A673 (cell line): ENCODE data around the gene UNC5A. TPM values are rescaled to one million over a fixed set of nuclear protein-coding genes. Genes with fewer than 3 reads are reported as not detected.

Experiments
- BruUV-seq: library from RNA; stranded (reverse); fragments of 400-500 nt; replicated peaks from 2 replicates; lab custom pipeline; 2021; lab: Mats Ljungman, UMichigan
- CTCF ChIA-PET: fragments of 300-600 bp; sonication (Branson Sonifier 250); formaldehyde crosslinking; loops from one replicate; lab custom pipeline; 2022; ENCODE audit warnings: antibody characterized with exemption; lab: Charles Lee
- POLR2A ChIA-PET: fragments of 300-600 bp; sonication (Branson Sonifier 250); formaldehyde crosslinking; loops from one replicate; lab custom pipeline; 2022; ENCODE audit warnings: antibody characterized with exemption; ENCODE audit not compliant: low non-redundant PET; lab: Charles Lee
- DNase-seq: peaks from one replicate; pipeline ENCODE4 v3.0.0-alpha.2; 2015; ENCODE audit warnings: low spot score
- H3K27ac ChIP-seq: fragments of 200-600 bp; sonication (generic); 2 replicates; pipeline ENCODE4 v1.5.1; 2016; ENCODE audit warnings: mixed run types, low read depth, mild to moderate bottlenecking, mixed read lengths, antibody characterized with exemption, low read length; ENCODE audit not compliant: poor library complexity, severe bottlenecking
- H3K27me3 ChIP-seq: fragments of 200-600 bp; sonication (generic); replicated peaks from 2 replicates; pipeline ENCODE4 v1.6.1; 2017; ENCODE audit warnings: mixed run types, low read depth, mild to moderate bottlenecking, mixed read lengths, antibody characterized with exemption, low read length; ENCODE audit not compliant: insufficient read depth, poor library complexity
- H3K36me3 ChIP-seq: fragments of 200-600 bp; sonication (generic); 2 replicates; pipeline ENCODE4 v1.6.1; 2016; ENCODE audit warnings: mixed run types, mild to moderate bottlenecking, mixed read lengths, antibody characterized with exemption, low read length; ENCODE audit not compliant: insufficient read depth, poor library complexity, severe bottlenecking
- H3K4me1 ChIP-seq: fragments of 200-600 bp; sonication (generic); 2 replicates; pipeline ENCODE4 v1.6.1; 2017; ENCODE audit warnings: mixed run types, mild to moderate bottlenecking, mixed read lengths, antibody characterized with exemption, low read length; ENCODE audit not compliant: insufficient read depth, poor library complexity, severe bottlenecking
- H3K4me3 ChIP-seq: fragments of 200-600 bp; sonication (generic); 2 replicates; pipeline ENCODE4 v1.5.1; 2016; ENCODE audit warnings: low read depth, mixed run types, mild to moderate bottlenecking, mixed read lengths, low read length; ENCODE audit not compliant: poor library complexity, severe bottlenecking
- H3K9me3 ChIP-seq: fragments of 200-600 bp; sonication (generic); 2 replicates; pipeline ENCODE4 v1.6.1; 2016; ENCODE audit warnings: mixed run types, low read depth, mild to moderate bottlenecking, mixed read lengths, antibody characterized with exemption, low read length; ENCODE audit not compliant: poor library complexity, severe bottlenecking
- CTCF ChIP-seq: fragments of 300-800, 200-600 bp; sonication (generic); conservative IDR thresholded peaks from 2 replicates; pipeline ENCODE4 v1.5.1; 2017; ENCODE audit warnings: low read depth, mild to moderate bottlenecking, antibody characterized with exemption, low read length, moderate library complexity, mixed read lengths
- EZH2 ChIP-seq: fragments of 200-600 bp; sonication (generic); IDR thresholded peaks from 2 replicates; pipeline ENCODE4 v1.6.1; 2017; ENCODE audit warnings: borderline replicate concordance, low read depth, mild to moderate bottlenecking, mixed read lengths, antibody characterized with exemption, low read length; ENCODE audit not compliant: poor library complexity, severe bottlenecking
- intact Hi-C: fragments of 100-400 bp; cut with micrococcal nuclease; formaldehyde crosslinking; loops from one replicate; pipeline ENCODE4 v1.10.0; 2022; ENCODE audit not compliant: unreplicated experiment
- total RNA-seq: library from RNA; stranded (reverse); gene quantifications from 2 replicates; pipeline ENCODE4 v1.2.3, GENCODE V29; 2021

Gene UNC5A
- total RNA-seq, 1 experiment from 2014 or later, result 7.5 TPM

DNA sequence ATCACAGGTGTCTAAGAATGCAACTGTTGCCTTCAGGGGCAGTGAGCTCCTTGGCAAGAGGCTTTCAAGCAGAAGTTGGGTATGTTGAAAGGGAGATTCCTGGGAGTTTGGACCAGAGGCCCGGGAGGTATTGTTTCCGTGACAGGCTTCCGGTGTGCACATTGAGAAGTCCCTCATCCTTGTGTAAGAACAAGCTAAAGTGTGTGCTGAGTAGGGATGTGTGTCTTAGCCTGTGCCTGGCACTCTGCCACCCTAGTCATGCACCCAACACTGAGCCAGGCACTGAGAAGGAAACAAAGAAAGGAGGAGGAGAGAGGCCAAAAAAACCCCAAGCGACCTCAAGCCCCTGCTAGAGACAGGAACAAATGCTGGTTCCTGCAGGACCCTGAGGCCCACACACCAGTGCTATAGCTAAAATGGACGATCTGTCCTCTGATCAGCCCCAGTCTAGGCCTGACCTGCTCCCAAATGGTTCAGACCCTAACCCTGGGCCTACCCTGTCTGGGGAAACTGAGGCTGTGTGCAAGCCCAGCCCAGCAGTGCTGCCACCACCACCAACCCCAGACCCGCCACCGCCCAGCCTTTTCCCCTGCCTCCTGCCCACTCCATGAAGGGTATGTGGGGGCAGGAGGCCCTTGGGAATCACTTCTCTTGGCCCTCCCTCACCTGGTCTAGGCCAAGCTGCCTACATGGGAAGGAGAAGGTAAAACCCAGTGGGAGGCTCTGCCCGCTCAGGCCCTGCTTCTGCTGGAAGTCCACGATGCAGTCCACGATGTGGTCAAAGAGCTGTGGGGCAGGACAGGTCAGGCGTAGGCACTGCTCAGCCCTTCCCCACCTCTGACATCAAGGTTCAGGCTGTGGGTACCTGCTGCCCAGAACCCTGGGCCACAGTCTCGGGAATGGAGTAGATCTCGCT, 76.2 kb downstream of the UNC5A start:
- Histone ChIP-seq H3K36me3 (no peaks in the 10 kb centered on the region), H3K27me3 (no peaks in the 10 kb centered on the region), H3K4me1 (no peaks in the 10 kb centered on the region), H3K27ac (no peak overlapping the region), H3K9me3 (no peaks in the 10 kb centered on the region), H3K4me3 (no peak overlapping the region)
- ChIA-PET CTCF (interaction anchor here (0.9 kb wide), 1 partner anchor 226 kb away, joined by 5 read pairs; no protein-coding TSS in a partner anchor), POLR2A (no interaction called here)
- no peak for DNase-seq
- TF ChIP-seq EZH2 (no peak), CTCF (no peak)
- no TSS peak for BruUV-seq
- intact Hi-C loops, result no loop called here

GRCh38 chr5:176887252-176887849, 77.0 kb downstream of the UNC5A start:
- CTCF ChIA-PET, result no interaction called here
- Histone ChIP-seq H3K4me1 (no peaks in the 10 kb centered on the region), H3K36me3 (no peaks in the 10 kb centered on the region), H3K27ac (no peak overlapping the region), H3K4me3 (no peak overlapping the region), H3K9me3 (no peaks in the 10 kb centered on the region), H3K27me3 (no peaks in the 10 kb centered on the region)
- no peak for DNase-seq
- no peak for TF ChIP-seq CTCF
- TF ChIP-seq EZH2, result no peak
- BruUV-seq, result no TSS peak
- intact Hi-C loops, result no loop called here
- POLR2A ChIA-PET, result no interaction called here

DNA sequence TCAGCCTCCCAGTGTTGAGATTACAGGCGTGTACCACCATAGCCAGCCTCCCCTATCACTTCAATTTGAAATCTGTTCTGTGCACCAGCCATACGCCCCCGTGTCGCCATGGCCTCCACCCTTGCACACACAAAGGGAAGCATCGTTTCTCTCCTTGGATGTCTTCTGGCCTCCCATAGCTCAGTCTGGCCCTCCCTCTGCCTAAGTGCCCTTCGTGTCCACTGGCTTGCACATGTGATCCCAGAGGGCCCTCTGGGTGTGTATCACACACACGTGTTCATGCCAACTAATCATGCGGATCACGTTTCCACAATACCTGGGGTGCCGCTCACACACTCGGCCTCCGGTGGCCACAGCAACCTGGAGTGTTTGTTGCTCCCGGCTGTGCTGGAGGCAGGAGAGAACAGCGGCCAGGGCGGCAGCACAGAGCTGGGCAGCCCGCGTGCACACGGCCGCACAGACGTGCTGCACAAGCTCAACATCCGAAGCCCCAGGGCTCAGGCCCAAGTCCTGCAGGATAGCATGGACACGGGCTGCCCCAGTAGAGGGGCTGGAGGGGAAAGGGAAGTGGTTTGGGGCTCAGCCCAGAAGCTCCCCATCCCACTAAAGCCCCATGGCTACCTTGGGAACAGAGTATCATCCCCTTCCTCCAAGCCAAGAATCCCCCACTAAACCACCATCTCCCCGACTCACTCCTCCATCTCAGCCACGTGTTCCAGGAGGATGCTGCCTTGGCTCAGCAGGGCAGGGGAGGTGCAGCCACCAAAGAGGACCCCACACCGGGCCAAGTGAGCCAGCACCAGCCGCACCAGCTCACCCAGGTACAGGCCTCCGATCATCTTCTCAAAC, 77.9 kb downstream of the UNC5A start:
- Histone ChIP-seq H3K4me1 (no peaks in the 10 kb centered on the region), H3K4me3 (no peak overlapping the region), H3K27me3 (no peaks in the 10 kb centered on the region), H3K9me3 (no peaks in the 10 kb centered on the region), H3K27ac (no peak overlapping the region), H3K36me3 (no peaks in the 10 kb centered on the region)
- intact Hi-C loops, result no loop called here
- TF ChIP-seq EZH2, result no peak
- no peak for TF ChIP-seq CTCF
- DNase-seq, result no peak
- ChIA-PET CTCF (no interaction called here), POLR2A (no interaction called here)
- BruUV-seq, result no TSS peak
